ENCODE results near the gene MRPS26. TPM values are rescaled to one million over a fixed set of nuclear protein-coding genes. Genes with fewer than 3 reads are reported as not detected.

Gene MRPS26
- total RNA-seq, 1 experiment from 2014 or later = 105 TPM

- no peaks in the 10 kb centered on the region for H3K4me1 Mint-ChIP-seq
- H3K4me3 Mint-ChIP-seq = no peak overlapping the region
- no peaks in the 10 kb centered on the region for H3K27me3 Mint-ChIP-seq (ENCODE audit: low read depth)
- H3K9me3 Mint-ChIP-seq = peaks cover 12% of the 10 kb centered on the region
- no peak overlapping the region for H3K27ac Mint-ChIP-seq
- TF ChIP-seq TEAD1 (CRISPR knock-in tag; IDR thresholded peaks at IDR 0.05) = no peak
- no peak for TF ChIP-seq PRDM15 (CRISPR knock-in tag; IDR thresholded peaks at IDR 0.05)
- TF ChIP-seq NFATC4 (CRISPR knock-in tag; IDR thresholded peaks at IDR 0.05) = no peak
- no peak for TF ChIP-seq MAX (CRISPR knock-in tag; IDR thresholded peaks at IDR 0.05)
- TF ChIP-seq ZNF396 (CRISPR knock-in tag; IDR thresholded peaks at IDR 0.05; ENCODE audit: borderline replicate concordance) = no peak
- TF ChIP-seq ZBTB43 (CRISPR knock-in tag; IDR thresholded peaks at IDR 0.05) = no peak
- TF ChIP-seq E2F4 (CRISPR knock-in tag; IDR thresholded peaks at IDR 0.05; ENCODE audit: borderline replicate concordance, low read depth) = no peak
- no peak for TF ChIP-seq NR2C2 (CRISPR knock-in tag; IDR thresholded peaks at IDR 0.05)
- no peak for TF ChIP-seq PRRX2 (CRISPR knock-in tag; IDR thresholded peaks at IDR 0.05)
- no peak for TF ChIP-seq FOXP4 (CRISPR knock-in tag; IDR thresholded peaks at IDR 0.05)
- no peak for TF ChIP-seq USF1 (CRISPR knock-in tag; IDR thresholded peaks at IDR 0.05)
- TF ChIP-seq MLX (CRISPR knock-in tag; IDR thresholded peaks at IDR 0.05) = no peak
- TF ChIP-seq E2F5 (CRISPR knock-in tag; IDR thresholded peaks at IDR 0.05) = no peak
- no peak for TF ChIP-seq NFYB (CRISPR knock-in tag; conservative IDR thresholded peaks at IDR 0.05; ENCODE audit: low read depth)
- no peak for TF ChIP-seq ARID4B (CRISPR knock-in tag; IDR thresholded peaks at IDR 0.05; ENCODE audit: borderline replicate concordance)
- TF ChIP-seq HMGA2 (CRISPR knock-in tag; IDR thresholded peaks at IDR 0.05) = no peak
- no peak for TF ChIP-seq GABPB1 (CRISPR knock-in tag; IDR thresholded peaks at IDR 0.05)
- TF ChIP-seq ATF3 (CRISPR knock-in tag; conservative IDR thresholded peaks at IDR 0.05) = no peak
- TF ChIP-seq FOXJ3 (CRISPR knock-in tag; IDR thresholded peaks at IDR 0.05; ENCODE audit: borderline replicate concordance) = no peak
- TF ChIP-seq USF2 (CRISPR knock-in tag; IDR thresholded peaks at IDR 0.05) = no peak
- POLR2A ChIA-PET = interaction anchor here (0.7 kb wide), 1 partner anchor 248 kb away, joined by 5 read pairs; no protein-coding TSS in a partner anchor
- ATAC-seq = no peak
- CTCF ChIA-PET = interaction anchor here (1.0 kb wide), 1 partner anchor 13 kb away, joined by 3 read pairs; no protein-coding TSS in a partner anchor
- DNase-seq (ENCODE audit: low spot score) = no peak
- peaks cover 42% of the 10 kb centered on the region for H3K36me3 Mint-ChIP-seq
Measured at GRCh38 chr20:3014662-3015061, 31.2 kb upstream of the MRPS26 start.

All from WTC11 (cell line).